Measurements from ENCODE around the gene CACYBP. TPM values are rescaled to one million over a fixed set of nuclear protein-coding genes. Genes with fewer than 3 reads are reported as not detected.

The CACYBP gene
- polyA plus RNA-seq, 2 of the 4 experiments (the other 2 are of a cell fraction), result 151 to 253 TPM

GRCh38 chr1:174956976-174957375, 42.8 kb upstream of the CACYBP start:
- ATAC-seq (no peak), FAIRE-seq (no peak), DNase-seq (ENCODE audit: low read depth in 1 of 2, low spot score in 1 of 2) (no peak)
- Histone ChIP-seq H3K9me3 (no peaks in the 10 kb centered on the region), H3K4me3 (no peak overlapping the region), H3K27ac (no peak overlapping the region), H3K4me2 (no peak overlapping the region), H3K4me1 (peaks cover 17% of the 10 kb centered on the region; the same call in 2 of the 3 replicates)
- ChIA-PET POLR2A (no interaction called here), CTCF (no interaction called here)
- TF ChIP-seq POLR2AphosphoS2 (conservative IDR thresholded peaks at IDR 0.05; ENCODE audit: low read length) (no peak), E2F6 (IDR thresholded peaks at IDR 0.05; ENCODE audit: borderline replicate concordance, low read depth) (no peak), NPAS2 (CRISPR knock-in tag; IDR thresholded peaks at IDR 0.05; ENCODE audit: borderline replicate concordance) (no peak), RNF2 (IDR thresholded peaks at IDR 0.05; ENCODE audit: borderline replicate concordance, low read depth) (no peak), JUN (IDR thresholded peaks at IDR 0.05) (no peak), TFCP2L1 (CRISPR knock-in tag; IDR thresholded peaks at IDR 0.05) (no peak), CBX8 (IDR thresholded peaks at IDR 0.05) (no peak), MAFK (IDR thresholded peaks at IDR 0.05; ENCODE audit: partially characterized antibody) (no peak), CHD4 (IDR thresholded peaks at IDR 0.05; ENCODE audit: borderline replicate concordance) (no peak), RCOR1 (IDR thresholded peaks at IDR 0.05; ENCODE audit: low read depth, low read length) (no peak), HEYL (CRISPR knock-in tag; IDR thresholded peaks at IDR 0.05) (no peak), MAZ (IDR thresholded peaks at IDR 0.05; ENCODE audit: borderline replicate concordance, low read depth, low read length) (no peak), HDAC2 (IDR thresholded peaks at IDR 0.05) (no peak), USF2 (IDR thresholded peaks at IDR 0.05) (no peak), FOSL2 (IDR thresholded peaks at IDR 0.05) (no peak), FOSL2 (CRISPR knock-in tag; IDR thresholded peaks at IDR 0.05) (no peak), KDM5A (IDR thresholded peaks at IDR 0.05) (no peak), EP300 (IDR thresholded peaks at IDR 0.05) (no peak), REST (IDR thresholded peaks at IDR 0.05) (no peak), ZFP36 (IDR thresholded peaks at IDR 0.05; ENCODE audit: borderline replicate concordance, partially characterized antibody) (no peak), ESRRA (IDR thresholded peaks at IDR 0.05; ENCODE audit: borderline replicate concordance, low read length) (no peak)

- H3K4me2 ChIP-seq, result no peak overlapping the region
- H3K27ac ChIP-seq, result no peak overlapping the region
- TF ChIP-seq MAFK (IDR thresholded peaks at IDR 0.05; ENCODE audit: partially characterized antibody), result no peak
- no peak for TF ChIP-seq GATA3 (IDR thresholded peaks at IDR 0.05; ENCODE audit: borderline replicate concordance)
- TF ChIP-seq PHF8 (IDR thresholded peaks at IDR 0.05; ENCODE audit: borderline replicate concordance, low read depth), result no peak
- no peak for TF ChIP-seq HDAC2 (IDR thresholded peaks at IDR 0.05)
- TF ChIP-seq SMC3 (IDR thresholded peaks at IDR 0.05), result no peak
- TF ChIP-seq CBX2 (IDR thresholded peaks at IDR 0.05; ENCODE audit: borderline replicate concordance, low read depth), result no peak
- CTCF ChIA-PET, result interaction anchor here (0.6 kb wide), 1 partner anchor 15 kb away, joined by 3 read pairs; no protein-coding TSS in a partner anchor
- H3K4me1 ChIP-seq, result peaks cover 17% of the 10 kb centered on the region; the same call in 2 of the 3 replicates
- DNase-seq (ENCODE audit: low read depth in 1 of 2, low spot score in 1 of 2), result no peak
- ATAC-seq, result no peak
- FAIRE-seq, result peak; percentile 7
- H3K9me3 ChIP-seq, result no peaks in the 10 kb centered on the region
- H3K4me3 ChIP-seq, result no peak overlapping the region
- POLR2A ChIA-PET, result no interaction called here
Observed at GRCh38 chr1:174957829-174958228, 41.9 kb upstream of the CACYBP start.

Measured in A549 (cell line).